T-helper 1 cell treated with Interleukin-12 subunit alpha and Interleukin-12 subunit beta and Interleukin-4 antibody, amounts not matched to agents 30 μg/mL and 1 μg/mL, for 36 hours (primary cell): ENCODE measurements around the gene CFAP251.
A peak's percentile ranks its signal among the peaks of the same experiment; 100 is the strongest.
"Not testable (repeated sequence)": the region's sequence is repeated elsewhere in the genome, so short reads cannot be mapped to it uniquely, and the experiment has no call there.

Source experiments
- H3K27ac Mint-ChIP-seq: one replicate; pipeline ENCODE4 v1.8.0; 2021; ENCODE audit warnings: mild to moderate bottlenecking, mixed read lengths
- H3K27me3 Mint-ChIP-seq: one replicate; pipeline ENCODE4 v1.8.0; 2021; ENCODE audit warnings: low read depth, mixed read lengths
- H3K36me3 Mint-ChIP-seq: one replicate; pipeline ENCODE4 v1.8.0; 2021; ENCODE audit warnings: low read depth, mixed read lengths
- H3K4me1 Mint-ChIP-seq: one replicate; pipeline ENCODE4 v1.8.0; 2021; ENCODE audit warnings: low read depth, mixed read lengths
- H3K4me3 Mint-ChIP-seq: one replicate; pipeline ENCODE4 v1.8.0; 2021; ENCODE audit warnings: mild to moderate bottlenecking, moderate library complexity, mixed read lengths
- H3K9me3 Mint-ChIP-seq: one replicate; pipeline ENCODE4 v1.8.0; 2021; ENCODE audit warnings: mixed read lengths

Gene CFAP251

GRCh38 chr12:121988519-121988918 lies 70.1 kb downstream of the CFAP251 start:
- H3K4me1 Mint-ChIP-seq, H3K9me3 Mint-ChIP-seq, H3K27me3 Mint-ChIP-seq, H3K4me3 Mint-ChIP-seq, H3K27ac Mint-ChIP-seq, H3K36me3 Mint-ChIP-seq: not testable (repeated sequence)

GRCh38 chr12:121989276-121990113 lies 71.1 kb downstream of the CFAP251 start:
- Mint-ChIP-seq H3K36me3 (no peaks in the 10 kb centered on the region), H3K4me1 (peaks cover 8% of the 10 kb centered on the region), H3K9me3 (no peaks in the 10 kb centered on the region), H3K27me3 (peaks cover 3% of the 10 kb centered on the region), H3K27ac (no peak overlapping the region), H3K4me3 (no peak overlapping the region)

GRCh38 chr12:121990114-121990647 lies 71.8 kb downstream of the CFAP251 start:
- Mint-ChIP-seq H3K9me3 (no peaks in the 10 kb centered on the region), H3K27ac (no peak overlapping the region), H3K4me1 (peaks cover 8% of the 10 kb centered on the region), H3K27me3 (peaks cover 3% of the 10 kb centered on the region), H3K36me3 (no peaks in the 10 kb centered on the region), H3K4me3 (no peak overlapping the region)

- peaks cover 3% of the 10 kb centered on the region for H3K27me3 Mint-ChIP-seq
- H3K4me1 Mint-ChIP-seq, result peaks cover 8% of the 10 kb centered on the region
- H3K36me3 Mint-ChIP-seq, result no peaks in the 10 kb centered on the region
- no peak overlapping the region for H3K27ac Mint-ChIP-seq
- H3K9me3 Mint-ChIP-seq, result no peaks in the 10 kb centered on the region
- H3K4me3 Mint-ChIP-seq, result no peak overlapping the region
Observed at GRCh38 chr12:121990692-121991603, 72.6 kb downstream of the CFAP251 start.

- H3K27ac Mint-ChIP-seq, result peak overlapping the region; percentile 78
- peak overlapping the region; percentile 34 for H3K4me3 Mint-ChIP-seq
- no peaks in the 10 kb centered on the region for H3K36me3 Mint-ChIP-seq
- no peaks in the 10 kb centered on the region for H3K9me3 Mint-ChIP-seq
- H3K4me1 Mint-ChIP-seq, result peaks cover 8% of the 10 kb centered on the region
- peaks cover 12% of the 10 kb centered on the region for H3K27me3 Mint-ChIP-seq
Observed at GRCh38 chr12:121992059-121992879, 73.9 kb downstream of the CFAP251 start.

GRCh38 chr12:121996050-121996944 lies 77.9 kb downstream of the CFAP251 start:
- Mint-ChIP-seq H3K27ac (no peak overlapping the region), H3K4me1 (peaks cover 6% of the 10 kb centered on the region), H3K9me3 (peaks cover 5% of the 10 kb centered on the region), H3K4me3 (no peak overlapping the region), H3K36me3 (no peaks in the 10 kb centered on the region), H3K27me3 (peaks cover 18% of the 10 kb centered on the region)

GRCh38 chr12:121996945-121997612 lies 78.7 kb downstream of the CFAP251 start:
- peaks cover 5% of the 10 kb centered on the region for H3K9me3 Mint-ChIP-seq
- H3K27ac Mint-ChIP-seq, result no peak overlapping the region

GRCh38 chr12:122001466-122002209 lies 83.2 kb downstream of the CFAP251 start:
- H3K4me1 Mint-ChIP-seq, result peaks cover 7% of the 10 kb centered on the region
- peaks cover 5% of the 10 kb centered on the region for H3K9me3 Mint-ChIP-seq
- no peak overlapping the region for H3K4me3 Mint-ChIP-seq
- H3K27ac Mint-ChIP-seq, result no peak overlapping the region
- peaks cover 2% of the 10 kb centered on the region for H3K36me3 Mint-ChIP-seq
- H3K27me3 Mint-ChIP-seq, result peaks cover 25% of the 10 kb centered on the region

More at GRCh38 chr12:121996945-121997612, 78.7 kb downstream of the CFAP251 start:
- Mint-ChIP-seq H3K27me3 (peaks cover 21% of the 10 kb centered on the region), H3K4me3 (no peak overlapping the region), H3K4me1 (peaks cover 2% of the 10 kb centered on the region), H3K36me3 (no peaks in the 10 kb centered on the region)

GRCh38 chr12:122003651-122004611 lies 85.5 kb downstream of the CFAP251 start:
- Mint-ChIP-seq H3K4me1 (peaks cover 9% of the 10 kb centered on the region), H3K27ac (no peak overlapping the region), H3K27me3 (peaks cover 25% of the 10 kb centered on the region), H3K9me3 (peaks cover 5% of the 10 kb centered on the region), H3K36me3 (peaks cover 2% of the 10 kb centered on the region), H3K4me3 (no peak overlapping the region)

GRCh38 chr12:122004633-122005071 lies 86.3 kb downstream of the CFAP251 start:
- Mint-ChIP-seq H3K4me1 (peaks cover 9% of the 10 kb centered on the region), H3K9me3 (peaks cover 3% of the 10 kb centered on the region), H3K27me3 (peaks cover 23% of the 10 kb centered on the region), H3K27ac (no peak overlapping the region), H3K36me3 (peaks cover 2% of the 10 kb centered on the region), H3K4me3 (no peak overlapping the region)

- Mint-ChIP-seq H3K27me3 (peaks cover 20% of the 10 kb centered on the region), H3K4me3 (no peak overlapping the region), H3K36me3 (peaks cover 2% of the 10 kb centered on the region), H3K4me1 (peaks cover 9% of the 10 kb centered on the region), H3K27ac (no peak overlapping the region), H3K9me3 (no peaks in the 10 kb centered on the region)
Observed at GRCh38 chr12:122005252-122005776, 86.9 kb downstream of the CFAP251 start.
